Measurements from ENCODE around the gene RASAL2. TPM values are rescaled to one million over a fixed set of nuclear protein-coding genes. Genes with fewer than 3 reads are reported as not detected.

Gene RASAL2
- total RNA-seq, 1 donor from 2014 or later: 44.2 TPM

GRCh38 chr1:178278916-178279686 lies 185.2 kb downstream of the RASAL2 start:
- H3K4me2 ChIP-seq (ENCODE audit: low read length): no peak overlapping the region
- peaks cover 15% of the 10 kb centered on the region for H3K4me1 ChIP-seq (ENCODE audit: insufficient read depth, low read length)
- H3K4me1 Mint-ChIP-seq (ENCODE audit: low read depth, unreplicated experiment): peaks cover 71% of the 10 kb centered on the region
- H3K4me3 ChIP-seq (ENCODE audit: insufficient read depth, low read depth, low read length): no peak overlapping the region
- no peaks in the 10 kb centered on the region for H4K20me1 ChIP-seq (ENCODE audit: insufficient read depth, low read length)
- DNase-seq (ENCODE audit: low read depth) (no peak), FAIRE-seq (no peak)
- H3K79me2 ChIP-seq (ENCODE audit: insufficient read depth, low read length): peaks cover 27% of the 10 kb centered on the region
- TF ChIP-seq EZH2 (IDR thresholded peaks at IDR 0.05; ENCODE audit: insufficient read depth, low read length): no peak
- TF ChIP-seq CTCF (IDR thresholded peaks at IDR 0.05; ENCODE audit: insufficient read depth, low read depth, low read length): no peak
- no peaks in the 10 kb centered on the region for H3K27me3 Mint-ChIP-seq (ENCODE audit: low read depth, unreplicated experiment)
- peaks cover 3% of the 10 kb centered on the region for H3K36me3 Mint-ChIP-seq (ENCODE audit: low read depth, unreplicated experiment)
- H2AFZ ChIP-seq (ENCODE audit: low read depth, low read length): no peak overlapping the region
- H3K4me3 Mint-ChIP-seq (ENCODE audit: unreplicated experiment): no peak overlapping the region
- peak overlapping the region; percentile 82 for H3K27ac Mint-ChIP-seq (ENCODE audit: unreplicated experiment)
- H3K36me3 ChIP-seq (ENCODE audit: insufficient read depth, low read length): no peaks in the 10 kb centered on the region
- no peak overlapping the region for H3K27ac ChIP-seq (ENCODE audit: low read depth, low read length)
- no peaks in the 10 kb centered on the region for H3K9me3 Mint-ChIP-seq (ENCODE audit: unreplicated experiment)
- H3K27me3 ChIP-seq (ENCODE audit: insufficient read depth, low read length): no peaks in the 10 kb centered on the region
- no peaks in the 10 kb centered on the region for H3K9me3 ChIP-seq (ENCODE audit: insufficient read depth, low read depth, low read length)
- no peak overlapping the region for H3K9ac ChIP-seq (ENCODE audit: low read length)

GRCh38 chr1:178282949-178283367 lies 189.1 kb downstream of the RASAL2 start:
- H3K36me3 Mint-ChIP-seq (ENCODE audit: low read depth, unreplicated experiment): peaks cover 7% of the 10 kb centered on the region
- H4K20me1 ChIP-seq (ENCODE audit: insufficient read depth, low read length): no peaks in the 10 kb centered on the region
- peaks cover 22% of the 10 kb centered on the region for H3K79me2 ChIP-seq (ENCODE audit: insufficient read depth, low read length)
- no peaks in the 10 kb centered on the region for H3K9me3 Mint-ChIP-seq (ENCODE audit: unreplicated experiment)
- no peak overlapping the region for H3K4me3 ChIP-seq (ENCODE audit: insufficient read depth, low read depth, low read length)
- H3K27ac Mint-ChIP-seq (ENCODE audit: unreplicated experiment): peak overlapping the region; percentile 95
- peaks cover 55% of the 10 kb centered on the region for H3K4me1 Mint-ChIP-seq (ENCODE audit: low read depth, unreplicated experiment)
- no peak overlapping the region for H3K9ac ChIP-seq (ENCODE audit: low read length)
- no peaks in the 10 kb centered on the region for H3K27me3 ChIP-seq (ENCODE audit: insufficient read depth, low read length)
- no peak overlapping the region for H2AFZ ChIP-seq (ENCODE audit: low read depth, low read length)
- no peaks in the 10 kb centered on the region for H3K4me1 ChIP-seq (ENCODE audit: insufficient read depth, low read length)
- no peak overlapping the region for H3K4me2 ChIP-seq (ENCODE audit: low read length)
- no peaks in the 10 kb centered on the region for H3K27me3 Mint-ChIP-seq (ENCODE audit: low read depth, unreplicated experiment)
- TF ChIP-seq CTCF (IDR thresholded peaks at IDR 0.05; ENCODE audit: insufficient read depth, low read depth, low read length) (peak; percentile 63), EZH2 (IDR thresholded peaks at IDR 0.05; ENCODE audit: insufficient read depth, low read length) (no peak)
- no peak overlapping the region for H3K4me3 Mint-ChIP-seq (ENCODE audit: unreplicated experiment)
- FAIRE-seq: peak; percentile 32
- DNase-seq (ENCODE audit: low read depth): peak; percentile 55
- no peaks in the 10 kb centered on the region for H3K9me3 ChIP-seq (ENCODE audit: insufficient read depth, low read depth, low read length)
- no peaks in the 10 kb centered on the region for H3K36me3 ChIP-seq (ENCODE audit: insufficient read depth, low read length)
- peak overlapping the region; percentile 17 for H3K27ac ChIP-seq (ENCODE audit: low read depth, low read length)

- no peak overlapping the region for H3K9ac ChIP-seq (ENCODE audit: low read length)
- DNase-seq (ENCODE audit: low read depth) (peak; percentile 38), FAIRE-seq (no peak)
- peak overlapping the region; percentile 95 for H3K27ac Mint-ChIP-seq (ENCODE audit: unreplicated experiment)
- no peaks in the 10 kb centered on the region for H3K27me3 ChIP-seq (ENCODE audit: insufficient read depth, low read length)
- TF ChIP-seq EZH2 (IDR thresholded peaks at IDR 0.05; ENCODE audit: insufficient read depth, low read length) (no peak), CTCF (IDR thresholded peaks at IDR 0.05; ENCODE audit: insufficient read depth, low read depth, low read length) (no peak)
- H3K36me3 Mint-ChIP-seq (ENCODE audit: low read depth, unreplicated experiment): peaks cover 4% of the 10 kb centered on the region
- H3K4me2 ChIP-seq (ENCODE audit: low read length): no peak overlapping the region
- peak overlapping the region; percentile 63 for H3K4me3 Mint-ChIP-seq (ENCODE audit: unreplicated experiment)
- no peaks in the 10 kb centered on the region for H3K4me1 ChIP-seq (ENCODE audit: insufficient read depth, low read length)
- no peaks in the 10 kb centered on the region for H3K9me3 ChIP-seq (ENCODE audit: insufficient read depth, low read depth, low read length)
- no peaks in the 10 kb centered on the region for H4K20me1 ChIP-seq (ENCODE audit: insufficient read depth, low read length)
- H3K36me3 ChIP-seq (ENCODE audit: insufficient read depth, low read length): no peaks in the 10 kb centered on the region
- H3K4me1 Mint-ChIP-seq (ENCODE audit: low read depth, unreplicated experiment): peaks cover 50% of the 10 kb centered on the region
- no peaks in the 10 kb centered on the region for H3K9me3 Mint-ChIP-seq (ENCODE audit: unreplicated experiment)
- H2AFZ ChIP-seq (ENCODE audit: low read depth, low read length): no peak overlapping the region
- H3K79me2 ChIP-seq (ENCODE audit: insufficient read depth, low read length): peaks cover 22% of the 10 kb centered on the region
- no peaks in the 10 kb centered on the region for H3K27me3 Mint-ChIP-seq (ENCODE audit: low read depth, unreplicated experiment)
- peak overlapping the region; percentile 17 for H3K27ac ChIP-seq (ENCODE audit: low read depth, low read length)
- no peak overlapping the region for H3K4me3 ChIP-seq (ENCODE audit: insufficient read depth, low read depth, low read length)
Measured at GRCh38 chr1:178283409-178283808, 189.5 kb downstream of the RASAL2 start.
